ENCODE results near the gene HNRNPH1.
"Not testable (repeated sequence)": the region's sequence is repeated elsewhere in the genome, so short reads cannot be mapped to it uniquely, and the experiment has no call there.

DNA sequence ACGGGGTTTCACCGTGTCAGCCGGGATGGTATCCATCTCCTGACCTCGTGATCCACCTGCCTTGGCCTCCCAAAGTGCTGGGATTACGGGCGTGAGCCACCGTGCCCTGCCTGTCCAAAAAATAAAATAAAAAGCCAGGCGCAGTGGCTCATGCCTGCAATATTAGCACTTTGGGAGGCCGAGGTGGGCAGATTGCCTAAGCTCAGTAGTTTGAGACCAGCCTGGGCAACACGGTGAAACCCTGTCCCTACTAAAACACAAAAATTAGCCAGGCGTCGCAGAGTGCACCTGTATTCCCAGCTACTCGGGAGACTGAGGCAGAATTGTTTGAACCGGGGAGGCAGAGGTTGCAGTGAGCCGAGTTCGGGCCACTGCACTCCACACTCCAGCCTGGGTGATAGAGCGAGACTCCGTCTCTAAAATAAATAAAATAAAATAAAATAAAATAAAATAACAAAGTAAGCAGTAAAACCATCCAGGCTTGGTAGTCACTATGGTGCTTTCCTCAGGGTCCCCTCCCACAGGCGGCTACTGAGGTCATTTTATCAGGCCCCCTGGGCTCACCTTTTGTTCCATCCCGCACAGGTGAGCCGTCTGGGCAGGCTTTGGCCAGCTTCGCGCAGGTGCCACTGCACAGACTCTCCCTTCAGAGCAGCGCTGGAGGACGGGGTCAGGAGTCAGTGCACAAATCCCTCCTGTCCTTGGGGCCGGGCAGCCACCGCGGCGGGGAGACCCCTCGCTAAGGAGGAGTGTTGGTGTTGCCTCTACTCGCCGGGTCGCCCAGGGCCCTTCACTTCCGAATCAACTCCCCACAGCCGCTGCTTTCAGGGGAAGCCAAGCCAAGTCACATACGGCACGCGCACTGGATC is 10.3 kb upstream of the HNRNPH1 start:
- TF ChIP-seq POLR2A (IDR thresholded peaks at IDR 0.05): not testable (repeated sequence)
- TF ChIP-seq, protein P1, sequence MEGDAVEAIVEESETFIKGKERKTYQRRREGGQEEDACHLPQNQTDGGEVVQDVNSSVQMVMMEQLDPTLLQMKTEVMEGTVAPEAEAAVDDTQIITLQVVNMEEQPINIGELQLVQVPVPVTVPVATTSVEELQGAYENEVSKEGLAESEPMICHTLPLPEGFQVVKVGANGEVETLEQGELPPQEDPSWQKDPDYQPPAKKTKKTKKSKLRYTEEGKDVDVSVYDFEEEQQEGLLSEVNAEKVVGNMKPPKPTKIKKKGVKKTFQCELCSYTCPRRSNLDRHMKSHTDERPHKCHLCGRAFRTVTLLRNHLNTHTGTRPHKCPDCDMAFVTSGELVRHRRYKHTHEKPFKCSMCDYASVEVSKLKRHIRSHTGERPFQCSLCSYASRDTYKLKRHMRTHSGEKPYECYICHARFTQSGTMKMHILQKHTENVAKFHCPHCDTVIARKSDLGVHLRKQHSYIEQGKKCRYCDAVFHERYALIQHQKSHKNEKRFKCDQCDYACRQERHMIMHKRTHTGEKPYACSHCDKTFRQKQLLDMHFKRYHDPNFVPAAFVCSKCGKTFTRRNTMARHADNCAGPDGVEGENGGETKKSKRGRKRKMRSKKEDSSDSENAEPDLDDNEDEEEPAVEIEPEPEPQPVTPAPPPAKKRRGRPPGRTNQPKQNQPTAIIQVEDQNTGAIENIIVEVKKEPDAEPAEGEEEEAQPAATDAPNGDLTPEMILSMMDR (IDR thresholded peaks at IDR 0.05): not testable (repeated sequence)
